Stimulated activated naive CD8-positive, alpha-beta T cell treated with anti-CD3 and anti-CD28 coated beads, Interleukin-15, Interleukin-2, amounts not matched to agents 100 ng/mL and 50 ng/mL, for 24 hours (primary cell): Measurements from ENCODE around the gene APBA2.

ENCODE experiments used
- H3K27ac Mint-ChIP-seq: one replicate; pipeline ENCODE4 v1.8.0; 2021; ENCODE audit warnings: mild to moderate bottlenecking, mixed read lengths
- H3K27me3 Mint-ChIP-seq: one replicate; pipeline ENCODE4 v1.8.0; 2021; ENCODE audit warnings: mixed read lengths
- H3K36me3 Mint-ChIP-seq: one replicate; pipeline ENCODE4 v1.8.0; 2021; ENCODE audit warnings: low read depth, mixed read lengths
- H3K4me1 Mint-ChIP-seq: one replicate; pipeline ENCODE4 v1.8.0; 2021; ENCODE audit warnings: low read depth, mixed read lengths
- H3K4me3 Mint-ChIP-seq: one replicate; pipeline ENCODE4 v1.8.0; 2021; ENCODE audit warnings: mild to moderate bottlenecking, mixed read lengths
- H3K9me3 Mint-ChIP-seq: one replicate; pipeline ENCODE4 v1.8.0; 2021; ENCODE audit warnings: mixed read lengths

APBA2 gene

GRCh38 chr15:29131840-29132420 is 246.2 kb downstream of the APBA2 start:
- H3K9me3 Mint-ChIP-seq: no peaks in the 10 kb centered on the region
- H3K4me3 Mint-ChIP-seq: no peak overlapping the region
- H3K36me3 Mint-ChIP-seq: no peaks in the 10 kb centered on the region
- H3K4me1 Mint-ChIP-seq: no peaks in the 10 kb centered on the region
- H3K27ac Mint-ChIP-seq: no peak overlapping the region
- no peaks in the 10 kb centered on the region for H3K27me3 Mint-ChIP-seq

GRCh38 chr15:29132735-29133181 is 247.0 kb downstream of the APBA2 start:
- no peak overlapping the region for H3K4me3 Mint-ChIP-seq
- H3K36me3 Mint-ChIP-seq: no peaks in the 10 kb centered on the region
- H3K27ac Mint-ChIP-seq: no peak overlapping the region
- H3K27me3 Mint-ChIP-seq: no peaks in the 10 kb centered on the region
- no peaks in the 10 kb centered on the region for H3K9me3 Mint-ChIP-seq
- H3K4me1 Mint-ChIP-seq: no peaks in the 10 kb centered on the region

DNA sequence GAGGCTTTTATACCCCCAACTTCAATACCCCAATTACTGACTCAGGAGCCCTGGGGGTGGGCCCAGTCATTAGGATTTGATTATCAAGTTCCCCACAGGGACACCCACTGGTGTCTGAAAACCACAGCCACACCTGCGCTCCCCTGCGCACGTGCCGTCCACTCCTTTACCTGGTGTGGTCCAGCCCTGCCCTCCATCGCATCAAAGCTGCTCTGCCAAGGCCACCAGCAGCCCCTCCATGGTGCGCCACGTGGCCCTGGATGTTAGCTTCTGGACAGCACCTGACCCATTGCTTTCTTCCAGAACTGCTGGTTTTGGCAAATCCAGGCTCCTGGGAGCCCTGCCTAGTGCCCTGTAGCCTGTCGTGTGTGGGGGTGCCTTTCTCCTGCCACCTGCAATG is 247.5 kb downstream of the APBA2 start:
- Mint-ChIP-seq H3K36me3 (no peaks in the 10 kb centered on the region), H3K4me1 (no peaks in the 10 kb centered on the region), H3K4me3 (no peak overlapping the region), H3K27ac (no peak overlapping the region), H3K9me3 (no peaks in the 10 kb centered on the region), H3K27me3 (peaks cover 2% of the 10 kb centered on the region)

DNA sequence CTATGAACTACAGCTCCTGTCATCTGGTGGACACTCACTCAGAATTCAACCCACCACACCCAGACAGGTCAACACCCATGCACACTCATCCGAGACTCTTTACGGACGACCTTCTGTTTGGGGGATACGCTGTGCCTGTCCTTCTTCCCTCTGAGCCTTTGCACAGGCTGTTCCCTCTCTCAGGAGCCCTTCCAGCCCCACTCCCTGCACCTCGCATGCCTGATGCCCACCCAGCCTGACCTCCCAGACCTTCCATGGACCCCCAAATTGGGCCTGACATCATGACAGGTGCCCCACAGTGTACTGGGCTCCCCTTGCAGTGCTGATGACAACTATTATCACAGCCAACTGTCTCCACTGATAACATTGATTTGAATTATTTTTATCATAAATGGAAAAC is 248.0 kb downstream of the APBA2 start:
- Mint-ChIP-seq H3K36me3 (no peaks in the 10 kb centered on the region), H3K9me3 (no peaks in the 10 kb centered on the region), H3K4me1 (no peaks in the 10 kb centered on the region), H3K27ac (no peak overlapping the region), H3K27me3 (peaks cover 7% of the 10 kb centered on the region), H3K4me3 (no peak overlapping the region)

- Mint-ChIP-seq H3K27me3 (peaks cover 11% of the 10 kb centered on the region), H3K27ac (no peak overlapping the region), H3K4me3 (no peak overlapping the region), H3K4me1 (no peaks in the 10 kb centered on the region), H3K36me3 (no peaks in the 10 kb centered on the region), H3K9me3 (no peaks in the 10 kb centered on the region)
These were observed 248.5 kb downstream of the APBA2 start for GRCh38 chr15:29134239-29134638.

GRCh38 chr15:29134641-29135308 is 249.0 kb downstream of the APBA2 start:
- Mint-ChIP-seq H3K27me3 (peaks cover 17% of the 10 kb centered on the region), H3K9me3 (no peaks in the 10 kb centered on the region), H3K4me1 (peaks cover 3% of the 10 kb centered on the region), H3K4me3 (no peak overlapping the region), H3K36me3 (no peaks in the 10 kb centered on the region), H3K27ac (no peak overlapping the region)

- H3K4me1 Mint-ChIP-seq: peaks cover 6% of the 10 kb centered on the region
- H3K36me3 Mint-ChIP-seq: no peaks in the 10 kb centered on the region
These were observed 249.5 kb downstream of the APBA2 start for GRCh38 chr15:29135309-29135657.

GRCh38 chr15:29135702-29136646 is 250.2 kb downstream of the APBA2 start:
- no peak overlapping the region for H3K4me3 Mint-ChIP-seq
- no peaks in the 10 kb centered on the region for H3K36me3 Mint-ChIP-seq
- no peaks in the 10 kb centered on the region for H3K9me3 Mint-ChIP-seq
- H3K4me1 Mint-ChIP-seq: peaks cover 6% of the 10 kb centered on the region
- H3K27ac Mint-ChIP-seq: no peak overlapping the region
- H3K27me3 Mint-ChIP-seq: peaks cover 29% of the 10 kb centered on the region

More at GRCh38 chr15:29135309-29135657, 249.5 kb downstream of the APBA2 start:
- peaks cover 22% of the 10 kb centered on the region for H3K27me3 Mint-ChIP-seq
- no peak overlapping the region for H3K27ac Mint-ChIP-seq
- H3K4me3 Mint-ChIP-seq: no peak overlapping the region
- H3K9me3 Mint-ChIP-seq: no peaks in the 10 kb centered on the region

- Mint-ChIP-seq H3K27me3 (peaks cover 45% of the 10 kb centered on the region), H3K4me1 (peaks cover 6% of the 10 kb centered on the region), H3K27ac (no peak overlapping the region), H3K9me3 (no peaks in the 10 kb centered on the region), H3K4me3 (no peak overlapping the region), H3K36me3 (no peaks in the 10 kb centered on the region)
These were observed 252.5 kb downstream of the APBA2 start for GRCh38 chr15:29138260-29138659.

GRCh38 chr15:29139072-29139471 is 253.3 kb downstream of the APBA2 start:
- H3K9me3 Mint-ChIP-seq: no peaks in the 10 kb centered on the region
- H3K27ac Mint-ChIP-seq: no peak overlapping the region
- H3K27me3 Mint-ChIP-seq: peaks cover 51% of the 10 kb centered on the region
- peaks cover 6% of the 10 kb centered on the region for H3K4me1 Mint-ChIP-seq
- H3K4me3 Mint-ChIP-seq: no peak overlapping the region
- no peaks in the 10 kb centered on the region for H3K36me3 Mint-ChIP-seq

GRCh38 chr15:29139540-29140459 is 254.0 kb downstream of the APBA2 start:
- Mint-ChIP-seq H3K27ac (no peak overlapping the region), H3K4me1 (peaks cover 6% of the 10 kb centered on the region), H3K4me3 (no peak overlapping the region), H3K27me3 (peaks cover 55% of the 10 kb centered on the region), H3K9me3 (no peaks in the 10 kb centered on the region), H3K36me3 (no peaks in the 10 kb centered on the region)

GRCh38 chr15:29140475-29141307 is 254.9 kb downstream of the APBA2 start:
- Mint-ChIP-seq H3K27ac (no peak overlapping the region), H3K9me3 (no peaks in the 10 kb centered on the region), H3K4me3 (no peak overlapping the region), H3K27me3 (peaks cover 58% of the 10 kb centered on the region), H3K4me1 (peaks cover 6% of the 10 kb centered on the region), H3K36me3 (no peaks in the 10 kb centered on the region)

- H3K36me3 Mint-ChIP-seq: no peaks in the 10 kb centered on the region
- H3K4me3 Mint-ChIP-seq: no peak overlapping the region
- H3K27me3 Mint-ChIP-seq: peaks cover 62% of the 10 kb centered on the region
- H3K9me3 Mint-ChIP-seq: no peaks in the 10 kb centered on the region
- H3K4me1 Mint-ChIP-seq: peaks cover 6% of the 10 kb centered on the region
- H3K27ac Mint-ChIP-seq: no peak overlapping the region
These were observed 255.7 kb downstream of the APBA2 start for GRCh38 chr15:29141308-29142128.
